Activated naive CD8-positive, alpha-beta T cell treated with anti-CD3 and anti-CD28 coated beads, Interleukin-2, amount 10 ng/mL, durations not matched to agents 7 days and 5 days (primary cell): ENCODE results near the gene ANGEL2. TPM values are rescaled to one million over a fixed set of nuclear protein-coding genes. Genes with fewer than 3 reads are reported as not detected.

Source experiments
- ATAC-seq: fragments of 150-1000 bp; cut with Tn5 transposase; one replicate; pipeline ENCODE4 v1.10.0; 2021; ENCODE audit warnings: low read depth, moderate library complexity
- POLR2A ChIA-PET: fragments of 350-600 bp; sonication (Branson Sonifier 250); formaldehyde crosslinking; loops from one replicate; lab custom pipeline; 2021; ENCODE audit warnings: antibody characterized with exemption; lab: Charles Lee
- DNase-seq: peaks from one replicate; pipeline ENCODE4 v3.0.0; 2021
- H3K27ac Mint-ChIP-seq: one replicate; pipeline ENCODE4 v1.8.0; 2022; ENCODE audit warnings: mild to moderate bottlenecking, mixed read lengths
- H3K27me3 Mint-ChIP-seq: one replicate; pipeline ENCODE4 v1.8.0; 2022; ENCODE audit warnings: mild to moderate bottlenecking, moderate library complexity, mixed read lengths
- H3K36me3 Mint-ChIP-seq: one replicate; pipeline ENCODE4 v1.8.0; 2021; ENCODE audit warnings: mild to moderate bottlenecking, mixed read lengths
- H3K4me1 Mint-ChIP-seq: one replicate; pipeline ENCODE4 v1.8.0; 2021; ENCODE audit warnings: mixed read lengths
- H3K4me3 Mint-ChIP-seq: one replicate; pipeline ENCODE4 v1.8.0; 2022; ENCODE audit warnings: mild to moderate bottlenecking, moderate library complexity, mixed read lengths
- H3K9me3 Mint-ChIP-seq: one replicate; pipeline ENCODE4 v1.8.0; 2021; ENCODE audit warnings: mixed read lengths
- total RNA-seq, 2 experiments: library from RNA; stranded (reverse); gene quantifications; one replicate each; pipeline ENCODE4 v1.2.3, GENCODE V29; 2021

ANGEL2 gene, protein sequence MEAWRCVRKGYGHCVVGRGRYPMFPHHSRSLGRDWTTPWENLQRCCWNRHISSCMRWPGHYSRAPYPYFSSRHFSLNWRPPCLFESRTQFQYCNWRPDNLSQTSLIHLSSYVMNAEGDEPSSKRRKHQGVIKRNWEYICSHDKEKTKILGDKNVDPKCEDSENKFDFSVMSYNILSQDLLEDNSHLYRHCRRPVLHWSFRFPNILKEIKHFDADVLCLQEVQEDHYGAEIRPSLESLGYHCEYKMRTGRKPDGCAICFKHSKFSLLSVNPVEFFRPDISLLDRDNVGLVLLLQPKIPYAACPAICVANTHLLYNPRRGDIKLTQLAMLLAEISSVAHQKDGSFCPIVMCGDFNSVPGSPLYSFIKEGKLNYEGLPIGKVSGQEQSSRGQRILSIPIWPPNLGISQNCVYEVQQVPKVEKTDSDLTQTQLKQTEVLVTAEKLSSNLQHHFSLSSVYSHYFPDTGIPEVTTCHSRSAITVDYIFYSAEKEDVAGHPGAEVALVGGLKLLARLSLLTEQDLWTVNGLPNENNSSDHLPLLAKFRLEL
- 10 to 100 TPM; 59.9 to 63.8 TPM for total RNA-seq

DNA sequence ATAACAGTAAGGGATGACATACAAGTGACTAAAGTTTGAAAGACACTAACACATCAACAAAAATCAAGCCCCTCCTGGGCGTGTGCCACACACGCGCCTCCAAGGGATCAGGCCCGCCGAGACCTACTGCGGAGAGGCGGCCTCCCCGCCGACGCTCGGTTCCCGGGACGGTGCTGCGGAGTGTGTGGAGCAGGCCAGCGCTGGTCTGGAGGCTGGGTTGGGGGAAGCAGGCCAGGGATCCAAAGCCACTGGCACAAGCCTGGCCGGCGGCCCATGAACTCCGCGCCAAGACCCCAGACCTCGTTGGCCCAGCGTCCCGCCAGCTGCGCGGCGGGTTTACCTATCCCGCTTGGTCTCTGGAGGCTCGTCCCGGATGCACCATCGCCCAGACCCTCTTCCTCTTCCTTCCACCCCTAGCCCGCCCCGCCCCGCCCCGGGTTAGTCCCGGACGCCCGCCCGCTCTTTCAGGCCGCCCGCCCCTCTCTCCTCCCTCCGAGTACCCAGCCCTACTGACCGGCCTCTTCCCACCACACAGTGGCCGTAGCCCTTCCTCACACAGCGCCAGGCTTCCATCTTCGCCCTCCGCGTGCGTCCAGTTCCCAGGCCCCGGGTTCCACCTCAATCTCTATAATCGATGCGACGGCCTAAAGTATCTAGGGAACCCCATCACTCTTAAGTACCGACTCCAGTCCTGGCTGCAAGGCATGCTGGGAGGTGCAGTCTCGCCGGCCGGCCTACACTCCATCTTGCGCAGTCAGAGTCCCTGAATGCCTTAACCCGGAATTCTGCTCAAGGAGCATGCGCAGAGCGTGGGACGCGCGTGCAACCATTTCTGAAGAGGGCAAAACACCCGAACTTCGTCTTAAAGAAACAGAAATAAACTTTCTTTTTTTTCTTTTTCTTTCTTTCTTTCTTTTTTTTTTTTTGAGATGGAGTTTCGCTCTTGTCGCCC is at the start of gene ANGEL2:
TSS of gene ANGEL2 (minus strand) at position 769 of the 952 bp plus-strand sequence. CDS start at position 573, 196 bp downstream.
- Mint-ChIP-seq H3K4me3 (peak within 1 kb of the TSS; percentile 100), H3K4me1 (peaks cover 30% of the 10 kb centered on the region), H3K27ac (peak within 1 kb of the TSS; percentile 99), H3K27me3 (peaks cover 3% of the 10 kb centered on the region), H3K9me3 (no peaks in the 10 kb centered on the region), H3K36me3 (peaks cover 18% of the 10 kb centered on the region)
- DNase-seq: peak; percentile 89
- POLR2A ChIA-PET: interaction anchor here (1.3 kb wide), 1 partner anchor 36 kb away, joined by 3 read pairs; the partner anchor contains the start of gene RPS6KC1
- ATAC-seq: peak; percentile 98

- Mint-ChIP-seq H3K4me3 (no peak overlapping the region), H3K27ac (no peak overlapping the region), H3K27me3 (no peaks in the 10 kb centered on the region), H3K36me3 (peaks cover 9% of the 10 kb centered on the region), H3K9me3 (peaks cover 2% of the 10 kb centered on the region), H3K4me1 (no peaks in the 10 kb centered on the region)
- DNase-seq (no peak), ATAC-seq (no peak)
- POLR2A ChIA-PET: no interaction called here
Observed at GRCh38 chr1:213061263-213061662, 45.6 kb upstream of the ANGEL2 start.

DNA sequence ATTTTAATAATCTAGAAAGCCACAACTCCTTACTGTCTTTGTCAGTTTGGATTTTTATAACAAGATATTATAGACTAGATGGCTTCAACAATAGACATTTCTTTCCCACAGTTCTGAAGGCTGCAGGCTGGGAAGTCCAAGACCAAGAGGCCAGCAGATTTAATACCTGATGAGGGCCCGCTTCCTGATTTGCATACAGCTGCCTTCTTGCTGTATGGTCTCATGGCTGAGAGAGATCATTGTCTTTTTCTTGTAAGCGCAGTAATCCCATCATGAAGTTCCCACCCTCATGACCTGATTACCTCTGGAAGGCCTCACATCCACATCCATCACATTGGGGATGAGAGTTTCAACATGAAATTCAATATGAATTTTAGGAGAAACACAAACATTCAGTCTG is 45.2 kb upstream of the ANGEL2 start:
- POLR2A ChIA-PET: no interaction called here
- H3K4me3 Mint-ChIP-seq: no peak overlapping the region
- peaks cover 2% of the 10 kb centered on the region for H3K9me3 Mint-ChIP-seq
- H3K27ac Mint-ChIP-seq: no peak overlapping the region
- no peaks in the 10 kb centered on the region for H3K4me1 Mint-ChIP-seq
- peaks cover 9% of the 10 kb centered on the region for H3K36me3 Mint-ChIP-seq
- H3K27me3 Mint-ChIP-seq: no peaks in the 10 kb centered on the region
- ATAC-seq: no peak
- DNase-seq: no peak

- Mint-ChIP-seq H3K4me1 (peaks cover 11% of the 10 kb centered on the region), H3K27ac (no peak overlapping the region), H3K27me3 (no peaks in the 10 kb centered on the region), H3K9me3 (peaks cover 2% of the 10 kb centered on the region), H3K4me3 (no peak overlapping the region), H3K36me3 (peaks cover 14% of the 10 kb centered on the region)
- ATAC-seq (no peak), DNase-seq (no peak)
- POLR2A ChIA-PET: no interaction called here
Observed at GRCh38 chr1:213057264-213058059, 41.8 kb upstream of the ANGEL2 start.

DNA sequence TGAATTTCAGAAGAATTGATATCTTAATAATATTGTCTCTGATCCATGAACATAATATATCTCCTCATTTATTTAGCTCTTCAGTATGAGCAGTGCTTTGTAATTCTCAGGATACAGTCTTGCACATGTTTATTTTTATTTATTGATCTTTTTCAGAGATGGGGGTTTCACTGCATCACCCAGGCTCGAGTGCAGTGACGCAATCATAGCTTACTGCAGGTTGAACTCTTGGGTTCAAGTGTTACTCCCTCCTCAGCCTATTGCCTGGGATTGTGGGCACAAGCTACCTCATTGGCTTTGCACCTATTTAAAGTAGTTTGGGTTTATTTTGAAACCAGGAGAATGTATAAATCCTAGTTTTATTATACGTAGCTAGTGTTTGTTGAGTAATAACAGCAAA is 40.1 kb upstream of the ANGEL2 start:
- peaks cover 2% of the 10 kb centered on the region for H3K9me3 Mint-ChIP-seq

GRCh38 chr1:213054733-213055591 is 39.3 kb upstream of the ANGEL2 start:
- POLR2A ChIA-PET: no interaction called here
- H3K4me3 Mint-ChIP-seq: no peak overlapping the region
- no peak overlapping the region for H3K27ac Mint-ChIP-seq

More for the DNA sequence above, 40.1 kb upstream of the ANGEL2 start:
- POLR2A ChIA-PET: interaction anchor here (0.6 kb wide), 1 partner anchor 263 kb away, joined by 5 read pairs; no protein-coding TSS in a partner anchor
- Mint-ChIP-seq H3K4me1 (peaks cover 17% of the 10 kb centered on the region), H3K4me3 (no peak overlapping the region), H3K27me3 (no peaks in the 10 kb centered on the region), H3K36me3 (peaks cover 13% of the 10 kb centered on the region), H3K27ac (no peak overlapping the region)
- ATAC-seq (no peak), DNase-seq (no peak)

GRCh38 chr1:213054142-213054541 is 38.5 kb upstream of the ANGEL2 start:
- Mint-ChIP-seq H3K27me3 (no peaks in the 10 kb centered on the region), H3K27ac (no peak overlapping the region)
- POLR2A ChIA-PET: no interaction called here

More at GRCh38 chr1:213054733-213055591, 39.3 kb upstream of the ANGEL2 start:
- H3K27me3 Mint-ChIP-seq: no peaks in the 10 kb centered on the region
- peaks cover 24% of the 10 kb centered on the region for H3K4me1 Mint-ChIP-seq
- peaks cover 19% of the 10 kb centered on the region for H3K36me3 Mint-ChIP-seq
- peaks cover 6% of the 10 kb centered on the region for H3K9me3 Mint-ChIP-seq
- DNase-seq: no peak
- no peak for ATAC-seq

DNA sequence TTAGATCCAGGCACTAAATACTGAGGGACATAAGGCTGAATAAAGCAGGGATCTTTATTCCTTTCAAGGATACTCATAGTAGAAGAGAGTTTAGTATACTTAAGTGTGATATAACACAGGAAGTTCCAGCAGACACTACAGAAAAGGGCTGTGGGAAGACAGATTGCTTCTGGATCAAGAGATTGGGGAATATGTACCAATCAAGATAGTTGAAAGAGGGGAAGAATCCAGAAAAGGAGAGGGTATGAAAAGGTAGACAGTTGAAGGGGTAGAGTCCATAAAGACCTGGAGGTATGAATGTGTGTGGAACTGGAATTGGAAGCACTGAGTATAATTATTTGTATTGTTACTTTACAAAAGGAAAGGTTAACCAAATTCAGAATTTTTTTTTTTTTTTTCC is 37.8 kb upstream of the ANGEL2 start:
- DNase-seq: no peak
- ATAC-seq: no peak
- H3K9me3 Mint-ChIP-seq: peaks cover 4% of the 10 kb centered on the region
- H3K4me3 Mint-ChIP-seq: no peak overlapping the region
- peaks cover 24% of the 10 kb centered on the region for H3K4me1 Mint-ChIP-seq
- POLR2A ChIA-PET: no interaction called here
- peaks cover 3% of the 10 kb centered on the region for H3K27me3 Mint-ChIP-seq
- H3K36me3 Mint-ChIP-seq: peaks cover 20% of the 10 kb centered on the region
- H3K27ac Mint-ChIP-seq: no peak overlapping the region

More at GRCh38 chr1:213054142-213054541, 38.5 kb upstream of the ANGEL2 start:
- ATAC-seq (no peak), DNase-seq (no peak)
- peaks cover 5% of the 10 kb centered on the region for H3K9me3 Mint-ChIP-seq
- H3K4me3 Mint-ChIP-seq: no peak overlapping the region
- H3K4me1 Mint-ChIP-seq: peaks cover 24% of the 10 kb centered on the region
- peaks cover 20% of the 10 kb centered on the region for H3K36me3 Mint-ChIP-seq

- peak overlapping the region; percentile 92 for H3K27ac Mint-ChIP-seq
- peaks cover 4% of the 10 kb centered on the region for H3K9me3 Mint-ChIP-seq
- peaks cover 11% of the 10 kb centered on the region for H3K27me3 Mint-ChIP-seq
- ATAC-seq (no peak), DNase-seq (no peak)
- peaks cover 24% of the 10 kb centered on the region for H3K4me1 Mint-ChIP-seq
- peak overlapping the region; percentile 95 for H3K4me3 Mint-ChIP-seq
- POLR2A ChIA-PET: interaction anchor here (0.5 to 1.8 kb wide), 5 partner anchors 10 to 863 kb away, joined by 3 to 6 read pairs (median 5); no protein-coding TSS in a partner anchor
- H3K36me3 Mint-ChIP-seq: peaks cover 16% of the 10 kb centered on the region
Observed at GRCh38 chr1:213051881-213052202, 36.2 kb upstream of the ANGEL2 start.

DNA sequence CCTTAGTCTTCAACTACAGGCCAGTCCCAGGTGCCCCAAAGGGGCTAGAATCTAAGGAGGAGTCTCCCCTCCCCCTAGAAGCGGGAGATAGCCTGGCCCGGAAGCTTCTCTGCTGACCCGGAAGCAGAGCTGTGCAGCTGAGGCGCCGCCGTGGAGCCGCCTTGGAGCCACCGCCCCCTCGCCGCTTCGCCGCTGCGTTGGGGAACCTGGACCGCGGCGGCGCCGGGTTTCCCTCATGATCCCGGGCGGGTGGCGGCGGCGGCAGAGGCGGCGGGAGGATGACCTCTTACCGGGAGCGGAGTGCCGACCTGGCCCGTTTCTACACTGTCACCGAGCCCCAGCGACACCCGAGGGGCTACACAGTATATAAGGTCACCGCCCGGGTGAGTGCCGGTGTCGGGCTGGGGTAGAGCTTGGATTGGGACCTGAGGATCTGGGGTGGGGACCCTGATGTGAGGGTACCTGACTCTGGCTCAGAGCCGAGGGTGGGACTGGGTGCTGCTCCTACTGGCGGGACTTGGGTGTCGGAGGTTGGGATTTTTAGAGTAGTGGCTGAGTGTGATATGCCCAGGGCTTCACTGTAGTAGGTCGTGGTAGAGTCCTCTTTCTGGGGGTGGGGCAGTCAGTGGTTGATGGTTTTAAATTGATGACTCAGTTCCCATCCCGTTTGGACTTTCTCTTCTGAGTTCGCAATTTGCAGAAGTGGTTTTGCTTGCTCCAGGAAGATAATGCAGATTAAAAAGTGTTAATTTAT is 35.6 kb upstream of the ANGEL2 start, which contains the start of gene RPS6KC1:
TSS of gene RPS6KC1 (plus strand) at position 115 of the 754 bp plus-strand sequence. CDS start at position 279, 164 bp downstream.
- ATAC-seq: peak; percentile 96

DNA sequence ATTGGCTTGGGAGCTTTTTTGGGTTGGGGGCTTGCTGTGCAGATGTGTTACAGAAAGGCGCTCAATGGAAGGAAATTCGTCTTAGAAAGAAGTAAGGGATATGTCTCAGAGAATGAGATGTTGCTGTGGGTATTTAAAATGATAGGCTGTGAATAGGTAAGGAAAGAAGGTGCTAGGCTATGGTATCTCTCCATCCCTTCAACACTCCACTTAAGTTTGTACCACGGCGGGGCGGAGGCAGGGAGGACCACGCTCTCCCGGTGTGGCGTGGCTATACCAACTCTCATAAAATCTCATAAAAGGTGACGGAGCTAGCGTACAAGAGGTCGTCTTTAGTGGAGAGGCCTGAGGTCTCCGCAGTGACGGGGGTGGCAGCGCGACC is 35.1 kb upstream of the ANGEL2 start:
- peak; percentile 30 for ATAC-seq
- no peak for DNase-seq
- Mint-ChIP-seq H3K9me3 (peaks cover 4% of the 10 kb centered on the region), H3K27ac (peak overlapping the region; percentile 92), H3K27me3 (peaks cover 11% of the 10 kb centered on the region), H3K4me1 (peaks cover 24% of the 10 kb centered on the region), H3K4me3 (peak overlapping the region; percentile 95), H3K36me3 (peaks cover 16% of the 10 kb centered on the region)
- POLR2A ChIA-PET: interaction anchor here (0.8 to 1.8 kb wide), 6 partner anchors 9 to 42 kb away, joined by 3 to 6 read pairs (median 6); no protein-coding TSS in a partner anchor

More for the DNA sequence above, 35.6 kb upstream of the ANGEL2 start, which contains the start of gene RPS6KC1:
- Mint-ChIP-seq H3K27me3 (peaks cover 11% of the 10 kb centered on the region), H3K9me3 (peaks cover 4% of the 10 kb centered on the region), H3K27ac (peak within 1 kb of the TSS; percentile 92), H3K4me1 (peaks cover 24% of the 10 kb centered on the region), H3K4me3 (peak within 1 kb of the TSS; percentile 95), H3K36me3 (peaks cover 16% of the 10 kb centered on the region)
- POLR2A ChIA-PET: interaction anchor here (0.5 to 1.8 kb wide), 8 partner anchors 9 to 863 kb away, joined by 3 to 6 read pairs (median 5); no protein-coding TSS in a partner anchor
- DNase-seq: peak; percentile 85
